ENCODE measurements around the gene MINDY3.

GRCh38 chr10:15793664-15794063 lies 66.6 kb downstream of the MINDY3 start:
- TF ChIP-seq ZNF274 (IDR thresholded peaks at IDR 0.05; ENCODE audit: low read depth, low read length) (no peak), YY1 (IDR thresholded peaks at IDR 0.05; ENCODE audit: insufficient read depth, insufficient read length) (no peak), SUZ12 (IDR thresholded peaks at IDR 0.05; ENCODE audit: extremely low read depth, insufficient read depth, insufficient read length) (no peak)
